ENCODE data around the gene TBC1D10B.
"Not testable (repeated sequence)": the region's sequence is repeated elsewhere in the genome, so short reads cannot be mapped to it uniquely, and the experiment has no call there.

The TBC1D10B gene

GRCh38 chr16:30354423-30355143 lies 15.7 kb downstream of the TBC1D10B start:
- no peak for DNase-seq (ENCODE audit: low read depth)

DNA sequence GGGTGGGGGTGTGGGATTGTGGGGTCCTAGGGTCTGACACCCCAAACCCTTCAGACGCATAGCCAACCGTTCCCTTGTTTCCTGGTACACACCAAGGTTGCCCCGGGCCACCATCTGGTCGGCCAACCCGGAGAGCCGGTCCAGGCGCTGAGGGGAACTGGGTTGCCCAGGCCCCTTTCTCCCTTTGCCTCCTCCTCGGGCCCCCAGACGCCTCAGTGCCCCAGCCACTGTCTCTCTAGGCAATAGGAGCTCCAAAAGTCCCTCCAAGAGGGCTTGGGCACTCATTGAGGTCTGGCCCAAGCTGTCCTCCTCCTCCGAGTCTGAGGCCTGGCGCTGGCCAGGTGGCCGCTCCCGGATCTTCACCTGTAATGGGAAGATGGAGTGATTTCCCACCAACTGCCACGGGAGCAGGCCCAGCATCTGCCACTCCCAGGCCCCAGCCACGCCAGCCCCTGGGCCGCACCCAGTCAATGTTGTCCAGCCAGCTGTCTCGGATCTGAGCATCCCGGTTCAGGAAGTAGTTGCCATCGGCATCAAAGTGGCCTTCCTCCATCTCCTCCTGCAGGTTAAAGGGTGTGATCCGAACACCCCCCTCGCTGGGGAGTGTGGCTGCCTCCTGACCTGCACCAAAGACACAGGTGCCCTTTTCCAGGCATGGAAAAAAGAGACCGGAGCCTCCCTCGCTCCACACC lies 16.7 kb downstream of the TBC1D10B start:
- no peak for DNase-seq (ENCODE audit: low read depth)

GRCh38 chr16:30352488-30353401 lies 17.5 kb downstream of the TBC1D10B start:
- DNase-seq (ENCODE audit: low read depth), result no peak

DNA sequence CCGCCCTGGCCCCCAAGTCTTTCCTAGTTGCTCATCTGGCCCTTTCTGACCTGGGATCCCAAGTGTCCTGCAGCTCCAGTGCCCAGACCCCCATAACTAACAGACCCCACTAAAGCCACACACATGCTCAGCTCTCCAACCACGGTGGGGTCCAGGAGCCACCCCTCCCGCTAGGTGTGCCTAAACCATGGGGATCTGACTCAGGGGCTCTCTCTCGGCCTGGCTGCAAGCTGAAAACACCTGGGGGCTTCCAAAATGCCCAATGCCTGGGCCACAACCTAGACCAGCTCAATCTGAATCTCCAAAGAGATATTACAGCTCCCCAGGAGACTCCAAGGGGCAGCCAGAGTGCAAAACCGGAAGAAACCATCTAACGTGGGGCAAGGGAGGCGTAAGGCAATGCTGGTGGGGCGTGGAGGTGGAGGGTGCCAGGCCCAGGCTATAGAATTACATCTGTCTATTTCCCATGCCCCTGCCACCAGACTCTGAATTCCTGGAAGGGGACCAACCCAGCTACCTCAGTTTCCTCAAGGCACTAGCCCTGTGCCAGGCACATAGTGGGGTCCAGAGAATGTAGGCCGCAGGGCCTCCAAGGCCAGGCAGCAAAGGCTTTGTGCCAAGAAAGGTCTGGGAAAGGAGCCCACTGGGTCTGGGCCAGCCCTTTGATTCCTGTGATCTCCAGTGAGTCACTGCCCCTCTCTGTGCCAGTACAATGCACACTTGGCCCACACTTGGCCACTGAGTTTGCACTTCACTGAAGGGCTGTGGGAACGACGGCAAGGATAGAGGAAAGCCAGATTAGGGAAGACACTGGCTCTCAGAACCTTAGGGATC lies 18.5 kb downstream of the TBC1D10B start:
- no peak for DNase-seq (ENCODE audit: low read depth)

DNA sequence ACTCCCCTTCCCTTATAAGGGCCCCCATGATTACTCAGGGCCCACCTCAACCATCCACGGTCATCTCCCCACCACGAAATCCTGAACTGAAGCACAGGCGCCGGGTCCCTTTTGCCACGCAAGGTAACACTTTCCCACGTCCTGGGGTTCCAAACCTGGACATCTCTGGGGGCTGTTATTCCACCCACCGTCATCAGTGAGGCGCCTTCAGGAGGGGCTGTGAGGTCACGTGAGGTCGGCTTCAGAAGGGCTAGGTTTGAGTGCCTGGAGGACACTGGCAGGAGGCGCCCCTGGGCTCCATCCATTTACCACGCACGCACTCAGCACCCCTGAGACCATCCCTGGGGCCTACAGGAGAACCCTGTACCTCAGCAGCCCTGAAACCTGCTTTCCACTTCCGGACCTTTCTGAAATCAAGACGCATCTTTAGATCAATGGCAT lies 19.3 kb downstream of the TBC1D10B start:
- no peak for DNase-seq (ENCODE audit: low read depth)

DNA sequence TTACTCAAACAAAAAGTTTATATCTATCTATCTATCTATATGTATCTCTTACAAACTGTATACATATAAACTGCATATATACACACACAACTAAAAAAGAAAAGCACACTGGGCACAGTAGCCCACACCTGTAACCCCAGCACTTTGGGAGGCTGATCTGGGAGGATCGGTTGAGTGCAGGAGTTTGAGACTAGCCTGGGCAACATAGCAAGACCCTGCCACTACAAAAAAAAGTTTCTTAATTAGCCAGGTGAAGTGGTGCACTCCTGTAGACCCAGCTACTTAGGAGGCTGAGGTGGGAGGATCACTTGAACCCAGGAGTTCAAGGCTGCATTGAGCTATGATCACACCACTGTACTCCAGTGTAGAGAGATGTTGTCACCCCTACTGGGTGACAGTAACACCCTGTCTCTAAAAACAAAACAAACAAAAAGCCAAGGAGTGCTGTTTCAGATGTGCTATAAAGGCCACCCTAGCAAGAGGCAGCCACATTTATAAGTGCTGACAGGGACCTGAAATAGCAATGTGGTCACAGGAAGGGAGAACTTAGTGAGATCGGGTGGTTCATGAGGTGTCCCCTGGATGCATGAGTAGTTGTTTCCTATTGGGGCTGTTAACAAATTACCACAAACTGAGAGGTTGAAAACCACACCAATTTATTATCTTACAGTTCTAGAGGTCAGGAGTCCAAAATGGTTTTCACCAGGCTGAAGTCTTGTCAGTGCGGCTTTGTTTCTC lies 20.0 kb downstream of the TBC1D10B start:
- DNase-seq (ENCODE audit: low read depth), result no peak

- DNase-seq (ENCODE audit: low read depth), result no peak
These were observed 20.6 kb downstream of the TBC1D10B start for GRCh38 chr16:30349675-30350074.

DNA sequence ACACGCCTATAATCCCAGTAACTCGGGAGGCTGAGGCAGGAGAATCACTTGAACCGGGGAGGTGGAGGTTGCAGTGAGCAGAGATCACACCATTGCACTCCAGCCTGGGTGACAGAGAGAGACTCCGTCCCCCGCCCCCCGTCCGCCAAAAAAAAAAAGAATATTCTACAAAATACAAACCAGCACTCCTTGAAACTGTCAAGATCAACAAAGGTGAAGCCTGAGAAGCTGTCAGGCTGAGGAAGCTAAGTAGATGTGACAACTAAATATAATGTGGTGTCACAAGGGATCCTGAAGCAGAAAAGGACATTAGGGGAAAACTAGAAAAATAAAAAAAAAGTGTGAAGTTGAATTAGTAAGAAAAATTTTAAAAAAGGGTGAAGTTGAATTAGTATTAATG lies 21.4 kb downstream of the TBC1D10B start:
- no peak for DNase-seq (ENCODE audit: low read depth)

GRCh38 chr16:30348113-30348512 lies 22.2 kb downstream of the TBC1D10B start:
- no peak for DNase-seq (ENCODE audit: low read depth)

- no peak for DNase-seq (ENCODE audit: low read depth)
These were observed 24.0 kb downstream of the TBC1D10B start for GRCh38 chr16:30346286-30346685.

GRCh38 chr16:30343491-30343820 lies 26.8 kb downstream of the TBC1D10B start:
- not testable (repeated sequence) for DNase-seq (ENCODE audit: low read depth)

DNA sequence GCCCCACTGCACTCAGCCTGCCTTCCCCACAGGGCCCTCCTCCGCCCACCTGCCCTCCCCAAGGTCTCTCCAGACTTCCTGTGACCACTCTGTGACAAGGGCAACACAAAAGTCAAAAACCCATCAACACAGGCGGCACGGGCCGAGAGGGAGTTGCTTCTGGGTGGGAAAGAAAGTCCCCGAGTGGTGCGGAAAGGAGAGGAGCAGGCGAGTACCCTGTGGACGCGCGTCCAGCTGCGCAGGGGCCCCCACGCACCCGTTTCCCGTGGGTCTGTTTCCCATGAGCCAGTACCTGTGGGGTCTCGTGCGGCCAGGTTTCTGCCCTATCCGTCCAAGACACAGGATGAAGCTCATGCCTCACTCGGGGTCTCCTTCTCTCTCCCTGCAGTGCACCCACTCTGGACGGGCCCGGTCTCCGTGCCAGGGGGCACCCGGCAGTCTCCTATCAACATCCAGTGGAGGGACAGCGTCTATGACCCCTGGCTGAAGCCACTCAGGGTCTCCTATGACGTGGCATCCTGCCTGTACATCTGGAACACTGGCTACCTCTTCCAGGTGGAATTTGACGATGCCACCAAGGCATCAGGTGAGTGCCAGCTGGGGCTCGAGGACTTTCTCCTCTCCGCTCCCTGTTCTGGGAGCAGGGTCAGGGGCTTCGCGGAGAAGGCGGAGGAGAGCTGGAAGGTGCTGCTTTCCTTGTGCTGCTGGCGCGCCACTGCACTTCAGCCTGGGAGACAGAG lies 27.4 kb downstream of the TBC1D10B start:
- no peak for DNase-seq (ENCODE audit: low read depth)

GRCh38 chr16:30341971-30342370 lies 28.3 kb downstream of the TBC1D10B start:
- DNase-seq (ENCODE audit: low read depth), result not testable (repeated sequence)

GRCh38 chr16:30340621-30341020 lies 29.7 kb downstream of the TBC1D10B start:
- DNase-seq (ENCODE audit: low read depth), result no peak

DNA sequence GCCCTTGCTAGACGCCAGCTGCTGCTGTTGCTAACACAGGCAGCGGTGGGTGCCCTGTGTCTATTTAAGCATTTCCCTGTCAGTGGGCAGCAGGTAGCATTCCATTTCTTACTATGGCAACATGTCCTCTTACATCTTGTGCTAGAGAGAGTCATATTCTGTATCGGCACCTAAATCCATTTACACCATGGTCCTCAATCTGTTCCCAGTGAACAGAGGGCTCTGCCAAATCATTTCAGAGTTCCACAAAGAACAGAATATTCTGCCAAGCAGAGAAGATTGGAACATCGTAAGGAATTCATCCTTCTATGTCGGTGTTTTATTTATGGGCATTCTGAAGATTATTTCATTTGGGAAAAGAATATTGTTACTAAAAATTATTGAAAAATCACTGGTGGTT lies 31.6 kb downstream of the TBC1D10B start:
- DNase-seq (ENCODE audit: low read depth), result not testable (repeated sequence)

DNA sequence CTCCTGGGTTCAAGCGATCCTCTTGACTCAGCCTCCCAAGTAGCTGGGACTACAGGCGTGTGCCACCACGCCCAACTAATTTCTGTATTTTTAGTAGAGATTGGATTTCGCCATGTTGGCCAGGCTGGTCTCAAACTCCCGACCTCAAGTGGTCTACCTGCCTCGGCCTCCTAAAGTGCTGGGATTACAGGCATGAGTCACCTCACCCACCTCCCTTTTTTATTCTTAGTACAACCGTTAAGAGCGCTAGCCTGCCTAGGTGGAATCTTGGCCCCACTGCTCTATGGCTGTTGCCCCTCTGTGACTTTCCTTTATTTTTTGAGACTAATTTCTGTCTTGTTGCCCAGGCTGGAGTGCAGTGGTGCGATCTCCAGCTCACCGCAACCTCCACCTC lies 32.3 kb downstream of the TBC1D10B start:
- DNase-seq (ENCODE audit: low read depth), result not testable (repeated sequence)

- DNase-seq (ENCODE audit: low read depth), result no peak
These were observed 34.5 kb downstream of the TBC1D10B start for GRCh38 chr16:30335598-30336474.

DNA sequence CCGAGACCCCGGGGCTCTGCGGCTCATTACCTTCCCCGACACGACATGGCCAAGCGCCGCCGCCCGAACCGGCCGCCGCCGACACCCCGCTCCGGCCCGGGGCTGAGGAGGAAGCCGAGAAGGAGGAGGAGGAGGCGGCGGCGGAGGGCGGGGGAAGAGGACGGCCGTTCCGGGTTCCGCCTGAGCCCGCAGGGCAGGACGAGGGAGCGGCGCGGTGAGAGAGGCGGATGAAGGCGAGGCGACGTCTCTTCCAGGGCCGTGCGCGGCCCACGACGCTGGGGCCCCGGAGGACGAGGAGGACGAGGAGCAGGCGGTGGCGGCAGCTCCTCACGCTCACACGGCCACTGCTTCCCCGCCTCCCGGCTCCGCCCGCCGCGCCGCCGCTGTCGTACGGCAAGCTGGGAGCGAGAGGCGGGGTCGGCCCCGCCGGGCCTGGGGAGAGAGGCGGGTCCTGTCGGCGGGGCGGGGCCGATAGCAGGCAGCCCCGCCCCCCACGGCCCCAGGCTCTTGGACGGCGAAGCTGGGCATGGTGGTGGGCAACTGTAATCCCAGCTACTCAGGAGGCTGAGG lies 35.2 kb downstream of the TBC1D10B start:
- peak; percentile 55 for DNase-seq (ENCODE audit: low read depth)

- DNase-seq (ENCODE audit: low read depth), result peak; percentile 63
These were observed 35.8 kb downstream of the TBC1D10B start for GRCh38 chr16:30334473-30334989.
